HG02981 (cell line): ENCODE data around the gene RIMBP2.

Experiments
- ATAC-seq: cut with Tn5 transposase; IDR thresholded peaks from one replicate; pipeline ENCODE4 v1.9.1; 2021; ENCODE audit warnings: mild to moderate bottlenecking, moderate library complexity; ENCODE audit not compliant: unreplicated experiment

Gene RIMBP2

GRCh38 chr12:130573235-130573634, 142.9 kb downstream of the RIMBP2 start:
- ATAC-seq, result no peak

- ATAC-seq, result no peak
Measured at GRCh38 chr12:130572553-130572952, 143.5 kb downstream of the RIMBP2 start.

- no peak for ATAC-seq
Measured at GRCh38 chr12:130571734-130572133, 144.4 kb downstream of the RIMBP2 start.

- ATAC-seq, result no peak
Measured at GRCh38 chr12:130571089-130571488, 145.0 kb downstream of the RIMBP2 start.

- no peak for ATAC-seq
Measured at GRCh38 chr12:130569521-130569920, 146.6 kb downstream of the RIMBP2 start.

- ATAC-seq, result no peak
Measured at GRCh38 chr12:130568501-130568900, 147.6 kb downstream of the RIMBP2 start.

- ATAC-seq, result no peak
Measured at GRCh38 chr12:130568041-130568440, 148.1 kb downstream of the RIMBP2 start.

GRCh38 chr12:130566446-130567155, 149.5 kb downstream of the RIMBP2 start:
- ATAC-seq, result no peak

- ATAC-seq, result no peak
Measured at GRCh38 chr12:130565189-130565588, 150.9 kb downstream of the RIMBP2 start.

- ATAC-seq, result no peak
Measured at GRCh38 chr12:130563323-130563722, 152.8 kb downstream of the RIMBP2 start.

- ATAC-seq, result no peak
Measured at GRCh38 chr12:130562716-130563115, 153.4 kb downstream of the RIMBP2 start.

GRCh38 chr12:130560321-130560720, 155.8 kb downstream of the RIMBP2 start:
- no peak for ATAC-seq

- ATAC-seq, result no peak
Measured at GRCh38 chr12:130559806-130560205, 156.3 kb downstream of the RIMBP2 start.

GRCh38 chr12:130557886-130558765, 158.0 kb downstream of the RIMBP2 start:
- ATAC-seq, result no peak

GRCh38 chr12:130557201-130557600, 158.9 kb downstream of the RIMBP2 start:
- no peak for ATAC-seq

GRCh38 chr12:130556486-130557055, 159.5 kb downstream of the RIMBP2 start:
- no peak for ATAC-seq

GRCh38 chr12:130555628-130556485, 160.2 kb downstream of the RIMBP2 start:
- no peak for ATAC-seq

- no peak for ATAC-seq
Measured at GRCh38 chr12:130555221-130555620, 160.9 kb downstream of the RIMBP2 start.

GRCh38 chr12:130552483-130552996, 163.6 kb downstream of the RIMBP2 start:
- no peak for ATAC-seq

GRCh38 chr12:130549361-130549760, 166.7 kb downstream of the RIMBP2 start:
- no peak for ATAC-seq
